H1 (cell line): Measurements from ENCODE around the gene HHIPL2. TPM values are rescaled to one million over a fixed set of nuclear protein-coding genes. Genes with fewer than 3 reads are reported as not detected.

Experiments
- CTCF ChIA-PET: fragments of 300-600 bp; sonication (Branson Sonifier 250); formaldehyde crosslinking; loops from one replicate; lab custom pipeline; 2021; ENCODE audit not compliant: partially characterized antibody; lab: Charles Lee
- POLR2A ChIA-PET: fragments of 300-600 bp; sonication (Branson Sonifier 250); formaldehyde crosslinking; loops from one replicate; lab custom pipeline; 2021; ENCODE audit warnings: inconsistent platforms; ENCODE audit not compliant: partially characterized antibody; lab: Charles Lee
- DNase-seq, 2 experiments: peaks; one replicate each; pipeline versions ENCODE4 v3.0.0 to v3.0.0-alpha.2; 2010 to 2022; ENCODE audit warnings: low spot score in 2 of 2, low read depth in 1 of 2, mixed read lengths in 1 of 2
- FAIRE-seq: peaks from 2 replicates; lab custom pipeline; 2011; peaks lifted over from hg19 to GRCh38; lab: Jason Lieb, UNC
- H2AFZ ChIP-seq: 2 replicates; pipeline ENCODE4 v1.8.1; 2012; ENCODE audit warnings: low read length, inconsistent platforms
- H2AK5ac ChIP-seq: 2 replicates; pipeline ENCODE4 v1.6.1; 2013; ENCODE audit warnings: low read depth, low read length
- H2BK120ac ChIP-seq: replicated peaks from 2 replicates; pipeline ENCODE3; 2013; ENCODE audit warnings: low read depth, low read length, inconsistent platforms
- H2BK12ac ChIP-seq: 2 replicates; pipeline ENCODE4 v1.6.1; 2013; ENCODE audit warnings: low read depth, low read length
- H2BK15ac ChIP-seq: 2 replicates; pipeline ENCODE4 v1.6.1; 2013; ENCODE audit warnings: low read length
- H2BK20ac ChIP-seq: 2 replicates; pipeline ENCODE4 v1.6.1; 2013; ENCODE audit warnings: low read length
- H2BK5ac ChIP-seq: 2 replicates; pipeline ENCODE4 v1.6.1; 2013; ENCODE audit warnings: low read depth, low read length
- H3K14ac ChIP-seq: 2 replicates; pipeline ENCODE4 v1.6.1; 2013; ENCODE audit warnings: inconsistent platforms; ENCODE audit not compliant: insufficient read length
- H3K18ac ChIP-seq: 2 replicates; pipeline ENCODE4 v1.6.1; 2013; ENCODE audit warnings: low read length; ENCODE audit errors: extremely low read depth
- H3K23ac ChIP-seq: 2 replicates; pipeline ENCODE4 v1.6.1; 2013; ENCODE audit warnings: inconsistent platforms; ENCODE audit not compliant: insufficient read length
- H3K23me2 ChIP-seq: 2 replicates; pipeline ENCODE4 v1.6.1; 2013; ENCODE audit warnings: low read depth, low read length
- H3K27ac ChIP-seq: 2 replicates; pipeline ENCODE4 v1.6.1; 2011; ENCODE audit warnings: low read depth, low read length, inconsistent platforms
- H3K27me3 ChIP-seq, 4 experiments: replicated peaks in 1 of 4; 1 replicate in 1 of 4; 2 replicates in 3 of 4; pipeline versions ENCODE4 v1.6.1 to v1.8.1; 2011 to 2013; ENCODE audit warnings: low read length in 3 of 4, mild to moderate bottlenecking in 3 of 4, inconsistent platforms in 2 of 4, mixed read lengths in 2 of 4, moderate library complexity in 1 of 4; ENCODE audit not compliant: control insufficient read depth in 3 of 4, insufficient read depth in 3 of 4; ENCODE audit errors: extremely low read depth in 1 of 4
- H3K36me3 ChIP-seq, 4 experiments: 2 replicates each; pipeline versions ENCODE4 v1.6.1 to v1.8.1; 2011 to 2013; ENCODE audit warnings: mild to moderate bottlenecking in 4 of 4, low read length in 3 of 4, moderate library complexity in 2 of 4, control low read depth in 1 of 4, inconsistent platforms in 1 of 4; ENCODE audit not compliant: insufficient read depth in 4 of 4, control insufficient read depth in 2 of 4
- H3K4ac ChIP-seq: replicated peaks from 2 replicates; pipeline ENCODE3; 2013; ENCODE audit warnings: low read length, low read depth, mixed read lengths, inconsistent platforms; ENCODE audit not compliant: insufficient read length
- H3K4me1 ChIP-seq, 4 experiments: replicated peaks in 1 of 4; 1 replicate in 1 of 4; 2 replicates in 3 of 4; pipeline versions ENCODE4 v1.6.1 to v1.8.1; 2011 to 2013; ENCODE audit warnings: low read length in 3 of 4, inconsistent platforms in 2 of 4, mixed read lengths in 1 of 4; ENCODE audit not compliant: insufficient read depth in 4 of 4, control insufficient read depth in 3 of 4
- H3K4me2 ChIP-seq, 2 experiments: 2 replicates each; pipeline versions ENCODE4 v1.6.1 to v1.8.1; 2011 to 2013; ENCODE audit warnings: low read depth in 2 of 2, low read length in 2 of 2, control low read depth in 1 of 2, inconsistent platforms in 1 of 2, mild to moderate bottlenecking in 1 of 2; ENCODE audit not compliant: insufficient read depth in 1 of 2
- H3K4me3 ChIP-seq, 4 experiments: fragments of 200-600, 300-600 bp in 1 of 4; sonication (generic), shearing (Covaris generic), sonication (Bioruptor Twin) in 1 of 4; 2 replicates each; pipeline versions ENCODE4 v1.5.1 to v1.8.1; 2011 to 2016; ENCODE audit warnings: low read length in 4 of 4, low read depth in 3 of 4, control low read depth in 2 of 4, inconsistent platforms in 2 of 4, mild to moderate bottlenecking in 2 of 4, mixed read lengths in 1 of 4, moderate library complexity in 1 of 4; ENCODE audit not compliant: insufficient read depth in 2 of 4; ENCODE audit errors: extremely low read depth in 1 of 4
- H3K56ac ChIP-seq: replicated peaks from 2 replicates; pipeline ENCODE3; 2013; ENCODE audit warnings: low read depth, mild to moderate bottlenecking, mixed read lengths, low read length, inconsistent platforms; ENCODE audit not compliant: insufficient read length
- H3K79me1 ChIP-seq: 2 replicates; pipeline ENCODE4 v1.6.1; 2013; ENCODE audit warnings: low read depth, low read length, control low read depth
- H3K79me2 ChIP-seq, 2 experiments: 2 replicates each; pipeline versions ENCODE4 v1.6.1 to v1.8.1; 2012 to 2013; ENCODE audit warnings: low read length in 2 of 2, mild to moderate bottlenecking in 2 of 2, inconsistent platforms in 1 of 2; ENCODE audit not compliant: insufficient read depth in 2 of 2, control insufficient read depth in 1 of 2
- H3K9ac ChIP-seq, 4 experiments: replicated peaks in 1 of 4; 1 replicate in 1 of 4; 2 replicates in 3 of 4; pipeline versions ENCODE4 v1.6.1 to v1.8.1; 2011 to 2013; ENCODE audit warnings: low read depth in 3 of 4, low read length in 3 of 4, control low read depth in 2 of 4, mild to moderate bottlenecking in 2 of 4, moderate library complexity in 2 of 4, inconsistent platforms in 1 of 4; ENCODE audit errors: extremely low read depth in 1 of 4
- H3K9me3 ChIP-seq, 2 experiments: 2 replicates each; pipeline versions ENCODE4 v1.6.1 to v1.8.1; 2012 to 2013; ENCODE audit warnings: mild to moderate bottlenecking in 2 of 2, moderate library complexity in 2 of 2, control low read depth in 1 of 2, inconsistent platforms in 1 of 2, low read depth in 1 of 2, low read length in 1 of 2, mixed read lengths in 1 of 2; ENCODE audit not compliant: insufficient read depth in 2 of 2
- H4K20me1 ChIP-seq, 2 experiments: replicated peaks in 1 of 2; 2 replicates each; pipeline versions ENCODE3 to v1.8.1; 2011 to 2013; ENCODE audit warnings: inconsistent platforms in 2 of 2, low read length in 2 of 2, mild to moderate bottlenecking in 1 of 2; ENCODE audit not compliant: insufficient read depth in 2 of 2, control insufficient read depth in 1 of 2
- H4K5ac ChIP-seq: 2 replicates; pipeline ENCODE4 v1.6.1; 2013; ENCODE audit warnings: low read length, low read depth, mixed read lengths, inconsistent platforms; ENCODE audit not compliant: insufficient read length
- H4K8ac ChIP-seq: 2 replicates; pipeline ENCODE4 v1.8.0; 2013; ENCODE audit warnings: mild to moderate bottlenecking, moderate library complexity, low read length, inconsistent platforms; ENCODE audit not compliant: insufficient read depth; ENCODE audit errors: extremely low read depth
- H4K91ac ChIP-seq: replicated peaks from 2 replicates; pipeline ENCODE3; 2013; ENCODE audit warnings: low read length, mixed read lengths, inconsistent platforms; ENCODE audit not compliant: insufficient read length
- TCF12 ChIP-seq: IDR thresholded peaks from 2 replicates; pipeline ENCODE4 v1.6.1; 2011; ENCODE audit warnings: low read depth, mild to moderate bottlenecking, low read length
- WGBS, 2 experiments: shearing (Covaris generic) in 1 of 2; methylation state at CpG; one replicate each; pipeline versions ENCODE4 v1.1.6 to v1.1.7; 2013 to 2015; ENCODE audit warnings: low lambda C conversion rate in 2 of 2, mixed read lengths in 2 of 2, inconsistent platforms in 1 of 2, low coverage in 1 of 2, missing lambda C conversion rate in 1 of 2; ENCODE audit not compliant: insufficient replicate concordance in 2 of 2, insufficient coverage in 1 of 2, insufficient read length in 1 of 2; ENCODE audit errors: extremely low coverage in 1 of 2, missing lambda C conversion rate in 1 of 2; 5-methylcytosine and 5-hydroxymethylcytosine counted together
- polyA plus RNA-seq, 7 experiments: library from polyadenylated mRNA; depleted of rRNA in 3 of 7; stranded (reverse) in 5 of 7; unstranded in 2 of 7; fragments of >200 nt in 5 of 7; fragments of 200-250 nt in 2 of 7; gene quantifications; 1 replicate in 5 of 7; 2 replicates in 1 of 7; 4 replicates in 1 of 7; pipeline versions ENCODE4 v1.2.1 to v1.2.3, GENCODE V29; 2011 to 2013; ENCODE audit warnings: missing spikeins in 2 of 7, mixed read lengths in 2 of 7
- total RNA-seq: library from RNA; stranded (reverse); fragmentation: NEBNext Ultra II Directional; extraction: Animal tissue kit (Norgen Biotek cat#: 25700); gene quantifications from 2 replicates; pipeline ENCODE4 v1.2.1, GENCODE V29; 2021

HHIPL2 gene
- total and polyA plus RNA-seq, 2 of the 8 experiments (the other 6 are each of a cell fraction or from before 2014, with no cell fraction given), result 0.08 TPM; not detected in 1

GRCh38 chr1:222530852-222531251 is 17.1 kb downstream of the HHIPL2 start:
- H2BK12ac ChIP-seq, result no peak overlapping the region
- H3K27me3 ChIP-seq, result peaks cover 0 to 1% (median 0%) of the 10 kb centered on the region in 4 experiments; a peak in 1 of 7 replicates
- H2BK20ac ChIP-seq, result no peak overlapping the region
- H3K23ac ChIP-seq, result no peak overlapping the region
- no peak overlapping the region for H4K8ac ChIP-seq
- no peak overlapping the region for H3K14ac ChIP-seq
- H3K9me3 ChIP-seq, result no peaks in the 10 kb centered on the region
- no peaks in the 10 kb centered on the region for H3K4me1 ChIP-seq
- no peak for TF ChIP-seq TCF12
- TF ChIP-seq, all 59 proteins: peak for 0
- H2BK15ac ChIP-seq, result no peak overlapping the region
- H2BK5ac ChIP-seq, result no peak overlapping the region
- no peak overlapping the region for H4K91ac ChIP-seq
- no peak overlapping the region for H3K56ac ChIP-seq
- no peak overlapping the region for H3K4me2 ChIP-seq
- no peak overlapping the region for H3K4ac ChIP-seq
- no peaks in the 10 kb centered on the region for H3K79me1 ChIP-seq
- DNase-seq (no peak), FAIRE-seq (no peak)
- CTCF ChIA-PET, result interaction anchor here (0.9 kb wide), 1 partner anchor 16 kb away, joined by 3 read pairs; no protein-coding TSS in a partner anchor
- H3K79me2 ChIP-seq, result no peaks in the 10 kb centered on the region
- no peak overlapping the region for H2BK120ac ChIP-seq
- no peak overlapping the region for H2AK5ac ChIP-seq
- no peaks in the 10 kb centered on the region for H3K23me2 ChIP-seq
- no peak overlapping the region for H2AFZ ChIP-seq
- POLR2A ChIA-PET, result no interaction called here
- no peak overlapping the region for H3K27ac ChIP-seq
- H3K36me3 ChIP-seq, result no peaks in the 10 kb centered on the region
- H3K9ac ChIP-seq, result no peak overlapping the region
- H3K4me3 ChIP-seq, result no peak overlapping the region
- H4K5ac ChIP-seq, result no peak overlapping the region
- H4K20me1 ChIP-seq, result no peaks in the 10 kb centered on the region
- 80% methylated on average over 6 of the region's 6 CpGs; no CpG with 5 or more reads in 1 of the 2 experiments for WGBS, 2 experiments
- H3K18ac ChIP-seq, result no peak overlapping the region
